Measurements from ENCODE around the gene UBE2C.

DNA sequence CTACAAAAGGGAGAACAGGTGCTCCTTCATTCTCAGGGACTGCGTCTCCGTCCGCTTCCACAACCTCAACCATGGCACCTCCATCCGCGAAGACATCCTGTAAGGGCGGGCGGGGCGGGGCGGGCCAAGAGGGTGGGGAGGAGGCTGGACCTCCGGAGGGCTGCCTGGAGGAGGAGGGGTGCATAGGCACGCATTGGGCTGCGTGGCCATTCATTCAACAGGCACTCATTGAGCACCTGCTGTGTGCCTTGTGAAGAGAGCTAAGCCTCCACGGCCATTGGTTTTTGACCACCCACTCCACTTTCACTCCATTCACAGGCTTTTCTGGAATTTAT is 45.4 kb downstream of the UBE2C start:
- TF ChIP-seq, protein P1, sequence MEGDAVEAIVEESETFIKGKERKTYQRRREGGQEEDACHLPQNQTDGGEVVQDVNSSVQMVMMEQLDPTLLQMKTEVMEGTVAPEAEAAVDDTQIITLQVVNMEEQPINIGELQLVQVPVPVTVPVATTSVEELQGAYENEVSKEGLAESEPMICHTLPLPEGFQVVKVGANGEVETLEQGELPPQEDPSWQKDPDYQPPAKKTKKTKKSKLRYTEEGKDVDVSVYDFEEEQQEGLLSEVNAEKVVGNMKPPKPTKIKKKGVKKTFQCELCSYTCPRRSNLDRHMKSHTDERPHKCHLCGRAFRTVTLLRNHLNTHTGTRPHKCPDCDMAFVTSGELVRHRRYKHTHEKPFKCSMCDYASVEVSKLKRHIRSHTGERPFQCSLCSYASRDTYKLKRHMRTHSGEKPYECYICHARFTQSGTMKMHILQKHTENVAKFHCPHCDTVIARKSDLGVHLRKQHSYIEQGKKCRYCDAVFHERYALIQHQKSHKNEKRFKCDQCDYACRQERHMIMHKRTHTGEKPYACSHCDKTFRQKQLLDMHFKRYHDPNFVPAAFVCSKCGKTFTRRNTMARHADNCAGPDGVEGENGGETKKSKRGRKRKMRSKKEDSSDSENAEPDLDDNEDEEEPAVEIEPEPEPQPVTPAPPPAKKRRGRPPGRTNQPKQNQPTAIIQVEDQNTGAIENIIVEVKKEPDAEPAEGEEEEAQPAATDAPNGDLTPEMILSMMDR (conservative IDR thresholded peaks at IDR 0.05): no peak
- no peak for TF ChIP-seq ZFX (IDR thresholded peaks at IDR 0.05)
